Endothelial cell of umbilical vein (primary cell): Measurements from ENCODE around the gene CD80. TPM values are rescaled to one million over a fixed set of nuclear protein-coding genes. Genes with fewer than 3 reads are reported as not detected.

Source experiments
- BruUV-seq: library from RNA; stranded (reverse); fragments of 400-500 nt; replicated peaks from 2 replicates; lab custom pipeline; 2021; lab: Mats Ljungman, UMichigan
- CTCF ChIA-PET: fragments of 300-600, 350-600 bp; sonication (Branson Sonifier 250); formaldehyde crosslinking; loops from one replicate; lab custom pipeline; 2021; ENCODE audit warnings: antibody characterized with exemption, inconsistent platforms; lab: Charles Lee
- POLR2A ChIA-PET: fragments of 300-600, 350-600 bp; sonication (Branson Sonifier 250); formaldehyde crosslinking; loops from one replicate; lab custom pipeline; 2021; ENCODE audit warnings: antibody characterized with exemption, inconsistent platforms; lab: Charles Lee
- DNase-seq: peaks from one replicate; pipeline ENCODE4 v3.0.0-alpha.2; 2011; ENCODE audit warnings: low read depth, low spot score
- FAIRE-seq: peaks from 2 replicates; lab custom pipeline; 2011; peaks lifted over from hg19 to GRCh38; lab: Jason Lieb, UNC
- H2AFZ ChIP-seq: 2 replicates; pipeline ENCODE4 v1.6.0; 2012; ENCODE audit warnings: low read depth, low read length, control low read depth, inconsistent platforms
- H3K27ac ChIP-seq: 2 replicates; pipeline ENCODE4 v1.5.1; 2011; ENCODE audit warnings: low read depth, mild to moderate bottlenecking, control low read depth, low read length, moderate library complexity; ENCODE audit not compliant: insufficient read depth
- H3K27me3 ChIP-seq, 2 experiments: 2 replicates each; pipeline versions ENCODE4 v1.6.0 to v1.6.1; 2011; ENCODE audit warnings: low read length in 2 of 2, mixed read lengths in 1 of 2; ENCODE audit not compliant: control insufficient read depth in 2 of 2, insufficient read depth in 2 of 2
- H3K36me3 ChIP-seq, 2 experiments: 2 replicates in 1 of 2; 3 replicates in 1 of 2; pipeline ENCODE4 v1.5.1; 2011; ENCODE audit warnings: low read length in 2 of 2, mild to moderate bottlenecking in 1 of 2, moderate library complexity in 1 of 2; ENCODE audit not compliant: control insufficient read depth in 2 of 2, insufficient read depth in 2 of 2; ENCODE audit errors: extremely low read depth in 1 of 2
- H3K4me1 ChIP-seq: 3 replicates; pipeline ENCODE4 v1.5.1; 2011; ENCODE audit warnings: mild to moderate bottlenecking, low read length; ENCODE audit not compliant: control insufficient read depth, insufficient read depth; ENCODE audit errors: extremely low read depth
- H3K4me2 ChIP-seq: 2 replicates; pipeline ENCODE4 v1.6.1; 2011; ENCODE audit warnings: low read length, control low read depth, mixed read lengths; ENCODE audit not compliant: insufficient read depth
- H3K4me3 ChIP-seq, 3 experiments: fragments of 200-600 bp in 1 of 3; sonication (generic), shearing (Covaris generic) in 1 of 3; replicated peaks in 1 of 3; 2 replicates each; pipeline ENCODE4 v1.5.1; 2011 to 2016; ENCODE audit warnings: control low read depth in 3 of 3, low read length in 3 of 3, mild to moderate bottlenecking in 2 of 3, inconsistent platforms in 1 of 3, low read depth in 1 of 3, moderate library complexity in 1 of 3; ENCODE audit not compliant: insufficient read depth in 1 of 3
- H3K79me2 ChIP-seq: 2 replicates; pipeline ENCODE4 v1.6.0; 2012; ENCODE audit warnings: low read length, inconsistent platforms; ENCODE audit not compliant: control insufficient read depth, insufficient read depth
- H3K9ac ChIP-seq: replicated peaks from 2 replicates; pipeline ENCODE3; 2011; ENCODE audit warnings: low read length, control low read depth; ENCODE audit not compliant: insufficient read depth; ENCODE audit errors: extremely low read depth
- H3K9me1 ChIP-seq: replicated peaks from 3 replicates; pipeline ENCODE4 v1.6.0; 2011; ENCODE audit warnings: mild to moderate bottlenecking, low read length; ENCODE audit not compliant: control insufficient read depth, insufficient read depth; ENCODE audit errors: extremely low read depth
- H3K9me3 ChIP-seq: replicated peaks from 2 replicates; pipeline ENCODE4 v1.5.1; 2012; ENCODE audit warnings: low read length, inconsistent platforms; ENCODE audit not compliant: control insufficient read depth, insufficient read depth
- H4K20me1 ChIP-seq: replicated peaks from 2 replicates; pipeline ENCODE3; 2011; ENCODE audit warnings: mild to moderate bottlenecking, low read length; ENCODE audit not compliant: control insufficient read depth, insufficient read depth; ENCODE audit errors: extremely low read depth
- CTCF ChIP-seq, 2 donors: IDR thresholded peaks; 1 replicate in 1 of 2; 2 replicates in 1 of 2; pipeline ENCODE4 v1.5.1; 2011; ENCODE audit warnings: low read length in 2 of 2, mild to moderate bottlenecking in 2 of 2, moderate library complexity in 2 of 2, control low read depth in 1 of 2, inconsistent platforms in 1 of 2, low read depth in 1 of 2; ENCODE audit not compliant: insufficient read depth in 1 of 2; ENCODE audit errors: extremely low read depth in 1 of 2
- EZH2 ChIP-seq: IDR thresholded peaks from 2 replicates; pipeline ENCODE4 v1.6.1; 2012; ENCODE audit warnings: borderline replicate concordance, low read depth, mild to moderate bottlenecking, moderate library complexity, low read length, inconsistent platforms; ENCODE audit not compliant: severe bottlenecking
- FOS ChIP-seq: IDR thresholded peaks from 2 replicates; pipeline ENCODE4 v1.6.1; 2011; ENCODE audit warnings: mild to moderate bottlenecking, low read length, moderate library complexity, borderline replicate concordance; ENCODE audit not compliant: insufficient read depth
- GATA2 ChIP-seq: IDR thresholded peaks from 2 replicates; pipeline ENCODE4 v1.7.0; 2011; ENCODE audit warnings: low read depth, mild to moderate bottlenecking, moderate library complexity, mixed read lengths, low read length; ENCODE audit not compliant: insufficient read length, insufficient read depth
- JUN ChIP-seq: IDR thresholded peaks from 2 replicates; pipeline ENCODE4 v1.6.1; 2011; ENCODE audit warnings: borderline replicate concordance, low read depth; ENCODE audit not compliant: insufficient read length, insufficient read depth
- MAX ChIP-seq: IDR thresholded peaks from 2 replicates; pipeline ENCODE4 v1.6.1; 2011; ENCODE audit not compliant: insufficient read depth, insufficient read length
- MYC ChIP-seq: IDR thresholded peaks from one replicate; pipeline ENCODE4 v1.6.1; 2011; ENCODE audit warnings: mild to moderate bottlenecking, low read depth, low read length
- POLR2A ChIP-seq: IDR thresholded peaks from 2 replicates; pipeline ENCODE4 v1.6.1; 2012; ENCODE audit warnings: low read depth, mild to moderate bottlenecking, control low read depth, low read length
- POLR2AphosphoS5 ChIP-seq: IDR thresholded peaks from 2 replicates; pipeline ENCODE4 v1.6.1; 2012; ENCODE audit warnings: low read depth, mild to moderate bottlenecking, control low read depth, low read length, moderate library complexity; ENCODE audit not compliant: insufficient read depth
- dilution Hi-C: fragments of 300-500 bp; cut with MboI; formaldehyde crosslinking; loops from one replicate; pipeline ENCODE4 v1.15.0; 2019; ENCODE audit warnings: low sequenced_read_pairs; ENCODE audit not compliant: extremely low pct_ligation_motif_present
- intact Hi-C: fragments of 100-400 bp; cut with micrococcal nuclease; formaldehyde crosslinking; loops from one replicate; pipeline ENCODE4 v1.10.0; 2022
- polyA plus RNA-seq, 4 experiments: library from polyadenylated mRNA; depleted of rRNA in 3 of 4; stranded (reverse) in 3 of 4; unstranded in 1 of 4; fragments of >200 nt; gene quantifications; 2 replicates each; pipeline versions ENCODE4 v1.2.1 to v1.2.3, GENCODE V29; 2011 to 2012; ENCODE audit warnings: missing spikeins in 1 of 4
- total RNA-seq: library from RNA; stranded (reverse); gene quantifications from 2 replicates; pipeline ENCODE4 v1.2.3, GENCODE V29; 2021

The CD80 gene
- total and polyA plus RNA-seq, 2 donors (not counting 3 experiments of a cell fraction or from before 2014, with no cell fraction given), result not detected

- FAIRE-seq (no peak), DNase-seq (no peak)
- no peak for TF ChIP-seq FOS
- no peak for TF ChIP-seq POLR2A
- TF ChIP-seq EZH2, result no peak
- no peak for TF ChIP-seq MAX
- no peak for TF ChIP-seq CTCF (IDR thresholded peaks at IDR 0.05; ENCODE audit: extremely low read depth in 1 of 2, insufficient read depth in 1 of 2, low read depth in 1 of 2, low read length in 2 of 2)
- no peak for TF ChIP-seq GATA2
- no peak for TF ChIP-seq POLR2AphosphoS5
- TF ChIP-seq MYC, result no peak
- TF ChIP-seq JUN, result no peak
- Histone ChIP-seq H3K27ac (no peak overlapping the region), H3K4me3 (no peak overlapping the region), H3K9me3 (no peaks in the 10 kb centered on the region), H3K4me1 (no peaks in the 10 kb centered on the region), H3K27me3 (no peaks in the 10 kb centered on the region), H3K36me3 (no peaks in the 10 kb centered on the region), H3K9me1 (no peaks in the 10 kb centered on the region), H3K4me2 (no peak overlapping the region), H4K20me1 (no peaks in the 10 kb centered on the region), H3K9ac (no peak overlapping the region), H3K79me2 (no peaks in the 10 kb centered on the region), H2AFZ (no peak overlapping the region)
- intact Hi-C loops (no loop called here), dilution Hi-C loops (no loop called here)
- ChIA-PET CTCF (no interaction called here), POLR2A (no interaction called here)
- BruUV-seq, result no TSS peak
Measured at GRCh38 chr3:119586733-119587172, 27.3 kb upstream of the CD80 start.
